Activated T-cell treated with anti-CD3 and anti-CD28 coated beads for 1 hour (primary cell): ENCODE data around the gene PTPRA.

Experiments used
- DNase-seq: peaks from one replicate; pipeline ENCODE4 v3.0.0-alpha.2; 2020; ENCODE audit warnings: low read depth

Gene PTPRA

GRCh38 chr20:2849529-2849928, 23.8 kb upstream of the PTPRA start:
- DNase-seq: no peak

GRCh38 chr20:2851086-2851485, 22.2 kb upstream of the PTPRA start:
- no peak for DNase-seq

- DNase-seq: no peak
These were observed 14.7 kb upstream of the PTPRA start for GRCh38 chr20:2858591-2858990.

GRCh38 chr20:2859330-2860121, 13.8 kb upstream of the PTPRA start:
- DNase-seq: no peak

- DNase-seq: no peak
These were observed 8.7 kb upstream of the PTPRA start for GRCh38 chr20:2864626-2865025.

GRCh38 chr20:2865101-2865500, 8.2 kb upstream of the PTPRA start:
- DNase-seq: no peak

- peak; percentile 13 for DNase-seq
These were observed 7.7 kb upstream of the PTPRA start for GRCh38 chr20:2865630-2866029.

GRCh38 chr20:2866236-2866635, 7.0 kb upstream of the PTPRA start:
- DNase-seq: no peak

GRCh38 chr20:2867081-2867864, 6.0 kb upstream of the PTPRA start:
- DNase-seq: no peak

GRCh38 chr20:2869381-2869780, 3.9 kb upstream of the PTPRA start:
- DNase-seq: no peak

GRCh38 chr20:2871111-2871465, 2.2 kb upstream of the PTPRA start:
- no peak for DNase-seq

GRCh38 chr20:2871661-2872458, 1.4 kb upstream of the PTPRA start:
- no peak for DNase-seq

- peak; percentile 70 for DNase-seq
These were observed 747 bp upstream of the PTPRA start for GRCh38 chr20:2872459-2873009.

GRCh38 chr20:2873747-2874041, 413 bp downstream of the PTPRA start:
- DNase-seq: peak; percentile 47

GRCh38 chr20:2874456-2874855, 1.2 kb downstream of the PTPRA start:
- no peak for DNase-seq

- no peak for DNase-seq
These were observed 2.5 kb downstream of the PTPRA start for GRCh38 chr20:2875690-2876203.

- no peak for DNase-seq
These were observed 5.2 kb downstream of the PTPRA start for GRCh38 chr20:2878515-2878914.

GRCh38 chr20:2879146-2879545, 5.9 kb downstream of the PTPRA start:
- no peak for DNase-seq

GRCh38 chr20:2880650-2881049, 7.4 kb downstream of the PTPRA start:
- DNase-seq: no peak

- DNase-seq: no peak
These were observed 10.7 kb downstream of the PTPRA start for GRCh38 chr20:2883726-2884637.

- DNase-seq: no peak
These were observed 14.4 kb downstream of the PTPRA start for GRCh38 chr20:2887715-2888114.
